ENCODE measurements around the gene KLHL2.

DNA sequence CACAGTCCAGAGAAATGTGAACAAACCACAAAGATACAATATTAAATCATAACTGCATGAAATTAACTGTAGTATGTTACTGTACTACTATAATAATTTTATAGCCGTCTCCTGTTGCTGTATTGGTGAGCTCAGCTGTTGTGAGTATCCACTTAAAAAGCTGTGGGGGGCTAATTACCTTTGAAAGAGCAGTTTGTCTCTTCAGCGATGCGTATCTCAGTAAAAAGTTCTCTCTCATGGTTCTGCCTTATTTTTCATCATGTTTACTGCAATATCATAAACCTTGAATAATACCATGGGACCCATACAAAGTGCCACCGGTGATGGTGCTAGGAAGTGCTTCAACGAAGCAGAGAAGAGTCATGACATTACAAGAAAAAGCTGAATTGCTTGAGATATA lies 111.7 kb downstream of the KLHL2 start:
- TF ChIP-seq, protein P1, sequence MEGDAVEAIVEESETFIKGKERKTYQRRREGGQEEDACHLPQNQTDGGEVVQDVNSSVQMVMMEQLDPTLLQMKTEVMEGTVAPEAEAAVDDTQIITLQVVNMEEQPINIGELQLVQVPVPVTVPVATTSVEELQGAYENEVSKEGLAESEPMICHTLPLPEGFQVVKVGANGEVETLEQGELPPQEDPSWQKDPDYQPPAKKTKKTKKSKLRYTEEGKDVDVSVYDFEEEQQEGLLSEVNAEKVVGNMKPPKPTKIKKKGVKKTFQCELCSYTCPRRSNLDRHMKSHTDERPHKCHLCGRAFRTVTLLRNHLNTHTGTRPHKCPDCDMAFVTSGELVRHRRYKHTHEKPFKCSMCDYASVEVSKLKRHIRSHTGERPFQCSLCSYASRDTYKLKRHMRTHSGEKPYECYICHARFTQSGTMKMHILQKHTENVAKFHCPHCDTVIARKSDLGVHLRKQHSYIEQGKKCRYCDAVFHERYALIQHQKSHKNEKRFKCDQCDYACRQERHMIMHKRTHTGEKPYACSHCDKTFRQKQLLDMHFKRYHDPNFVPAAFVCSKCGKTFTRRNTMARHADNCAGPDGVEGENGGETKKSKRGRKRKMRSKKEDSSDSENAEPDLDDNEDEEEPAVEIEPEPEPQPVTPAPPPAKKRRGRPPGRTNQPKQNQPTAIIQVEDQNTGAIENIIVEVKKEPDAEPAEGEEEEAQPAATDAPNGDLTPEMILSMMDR (IDR thresholded peaks at IDR 0.05): no peak
- TF ChIP-seq EP300 (IDR thresholded peaks at IDR 0.05) (no peak), POLR2A (IDR thresholded peaks at IDR 0.05) (no peak)
